OCI-LY7 (cell line): Measurements from ENCODE around the gene ZFP36. TPM values are rescaled to one million over a fixed set of nuclear protein-coding genes. Genes with fewer than 3 reads are reported as not detected.
A peak's percentile ranks its signal among the peaks of the same experiment; 100 is the strongest.

Experiments used
- BruUV-seq: library from RNA; stranded (reverse); fragments of 400-500 nt; replicated peaks from 2 replicates; lab custom pipeline; 2021; lab: Mats Ljungman, UMichigan
- CTCF ChIA-PET: fragments of 300-600 bp; sonication (Branson Sonifier 250); formaldehyde crosslinking; loops from one replicate; lab custom pipeline; 2022; ENCODE audit warnings: antibody characterized with exemption; ENCODE audit not compliant: unreplicated experiment; lab: Charles Lee
- POLR2A ChIA-PET: fragments of 300-600 bp; sonication (Branson Sonifier 250); formaldehyde crosslinking; loops from one replicate; lab custom pipeline; 2022; ENCODE audit warnings: antibody characterized with exemption; lab: Charles Lee
- DNase-seq: peaks from one replicate; pipeline ENCODE4 v3.0.0-alpha.2; 2015; ENCODE audit warnings: low spot score
- H2AFZ ChIP-seq: fragments of 200-600 bp; sonication (generic), shearing (Covaris generic); 2 replicates; pipeline ENCODE4 v1.6.1; 2014; ENCODE audit warnings: mild to moderate bottlenecking, antibody characterized with exemption, low read length, moderate library complexity
- H3K27ac ChIP-seq: fragments of 200-600 bp; sonication (generic); 2 replicates; pipeline ENCODE4 v1.5.1; 2014; ENCODE audit warnings: mixed run types, low read depth, mild to moderate bottlenecking, moderate library complexity, low read length, inconsistent platforms; ENCODE audit not compliant: poor library complexity, severe bottlenecking
- H3K36me3 ChIP-seq: fragments of 200-600 bp; sonication (generic); 2 replicates; pipeline ENCODE4 v1.6.1; 2014; ENCODE audit warnings: mild to moderate bottlenecking, antibody characterized with exemption, low read length, moderate library complexity, mixed read lengths; ENCODE audit not compliant: insufficient read depth
- H3K4me1 ChIP-seq: fragments of 200-600 bp; sonication (generic); 2 replicates; pipeline ENCODE4 v1.5.1; 2014; ENCODE audit warnings: mild to moderate bottlenecking, low read length; ENCODE audit not compliant: insufficient read depth, poor library complexity, severe bottlenecking
- H3K4me2 ChIP-seq: fragments of 200-600 bp; sonication (generic); 2 replicates; pipeline ENCODE4 v1.6.1; 2014; ENCODE audit warnings: mild to moderate bottlenecking, low read length
- H3K4me3 ChIP-seq: fragments of 200-600 bp; sonication (generic); 2 replicates; pipeline ENCODE4 v1.5.1; 2014; ENCODE audit warnings: mild to moderate bottlenecking, low read depth, low read length; ENCODE audit not compliant: poor library complexity, severe bottlenecking
- H3K79me2 ChIP-seq: fragments of 200-600 bp; sonication (generic); 2 replicates; pipeline ENCODE4 v1.6.1; 2016; ENCODE audit warnings: low read depth, mild to moderate bottlenecking, low read length, moderate library complexity, mixed read lengths; ENCODE audit not compliant: insufficient read depth
- H3K9me2 ChIP-seq: fragments of 200-600 bp; sonication (generic); 2 replicates; pipeline ENCODE4 v1.6.1; 2016; ENCODE audit warnings: mild to moderate bottlenecking, low read length, mixed read lengths; ENCODE audit not compliant: insufficient read depth
- H3K9me3 ChIP-seq: fragments of 200-600 bp; sonication (generic); 2 replicates; pipeline ENCODE4 v1.6.1; 2014; ENCODE audit warnings: mild to moderate bottlenecking, mixed run types, low read length, mixed read lengths
- H4K20me1 ChIP-seq: fragments of 200-600 bp; sonication (generic); 2 replicates; pipeline ENCODE4 v1.6.1; 2014; ENCODE audit warnings: mild to moderate bottlenecking, antibody characterized with exemption, low read length, moderate library complexity, mixed read lengths; ENCODE audit not compliant: insufficient read depth
- EZH2phosphoT487 ChIP-seq: fragments of 200-600 bp; sonication (generic); IDR thresholded peaks from 2 replicates; pipeline ENCODE4 v1.6.1; 2018; ENCODE audit warnings: low read depth, borderline replicate concordance, mild to moderate bottlenecking, mixed run types, antibody characterized with exemption, low read length, moderate library complexity, mixed read lengths
- intact Hi-C: fragments of 100-400 bp; cut with micrococcal nuclease; formaldehyde crosslinking; loops from one replicate; pipeline ENCODE4 v1.10.0; 2022; ENCODE audit not compliant: unreplicated experiment
- total RNA-seq, 2 experiments: library from RNA; depleted of rRNA in 1 of 2; stranded (reverse); fragments of >200 nt in 1 of 2; shearing (Covaris generic) in 1 of 2; gene quantifications; 2 replicates each; pipeline ENCODE4 v1.2.3, GENCODE V29; 2014 to 2022
- TF ChIP-seq, protein P1 (sequence below): fragments of 200-600 bp; sonication (generic); conservative IDR thresholded peaks from 2 replicates; pipeline ENCODE4 v1.5.1; 2014; ENCODE audit warnings: mild to moderate bottlenecking, antibody characterized with exemption, low read length, moderate library complexity, mixed read lengths

ZFP36 gene
- total RNA-seq, 2 experiments from 2014 or later = 21.8 to 55.9 TPM

DNA sequence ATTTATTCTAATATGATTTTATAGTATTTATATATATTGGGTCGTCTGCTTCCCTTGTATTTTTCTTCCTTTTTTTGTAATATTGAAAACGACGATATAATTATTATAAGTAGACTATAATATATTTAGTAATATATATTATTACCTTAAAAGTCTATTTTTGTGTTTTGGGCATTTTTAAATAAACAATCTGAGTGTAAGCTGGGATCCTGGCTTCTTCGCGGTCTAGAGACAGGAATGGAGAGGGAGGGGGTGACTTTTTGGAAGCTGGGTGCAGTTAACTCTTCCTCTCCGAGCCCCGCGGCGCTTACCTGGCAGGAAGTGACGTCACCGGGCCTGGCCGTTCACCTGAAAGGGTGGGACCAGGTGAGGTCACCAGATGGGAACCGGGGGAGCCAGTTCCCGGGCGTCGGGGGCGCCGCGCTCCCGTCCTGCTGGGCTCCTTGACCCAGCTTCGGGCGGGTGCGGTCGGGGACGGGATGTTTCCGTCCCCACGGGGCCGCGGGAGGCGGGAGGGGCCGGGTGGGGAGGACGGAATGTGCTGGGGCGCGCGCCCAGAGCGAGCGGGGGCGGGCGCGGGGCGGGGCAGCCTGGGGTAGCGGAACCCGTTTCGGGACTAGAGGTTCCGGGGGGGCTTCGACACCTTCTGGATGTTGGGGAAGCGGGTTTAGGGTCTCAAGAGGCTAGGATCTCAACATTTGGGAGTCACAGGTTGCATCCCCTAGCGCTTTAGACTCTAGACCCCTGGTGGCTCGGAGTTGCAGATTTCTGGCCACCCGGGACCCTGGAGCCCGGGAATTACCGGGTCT lies 2.8 kb downstream of the ZFP36 start:
- ChIA-PET CTCF (no interaction called here), POLR2A (interaction anchor here (3.1 kb wide), 1 partner anchor 11 kb away, joined by 14 read pairs; no protein-coding TSS in a partner anchor)
- H3K4me1 ChIP-seq = peaks cover 48% of the 10 kb centered on the region
- no peaks in the 10 kb centered on the region for H3K9me3 ChIP-seq
- peak overlapping the region; percentile 96 for H3K4me2 ChIP-seq
- TF ChIP-seq EZH2phosphoT487 = no peak
- TF ChIP-seq, protein P1, sequence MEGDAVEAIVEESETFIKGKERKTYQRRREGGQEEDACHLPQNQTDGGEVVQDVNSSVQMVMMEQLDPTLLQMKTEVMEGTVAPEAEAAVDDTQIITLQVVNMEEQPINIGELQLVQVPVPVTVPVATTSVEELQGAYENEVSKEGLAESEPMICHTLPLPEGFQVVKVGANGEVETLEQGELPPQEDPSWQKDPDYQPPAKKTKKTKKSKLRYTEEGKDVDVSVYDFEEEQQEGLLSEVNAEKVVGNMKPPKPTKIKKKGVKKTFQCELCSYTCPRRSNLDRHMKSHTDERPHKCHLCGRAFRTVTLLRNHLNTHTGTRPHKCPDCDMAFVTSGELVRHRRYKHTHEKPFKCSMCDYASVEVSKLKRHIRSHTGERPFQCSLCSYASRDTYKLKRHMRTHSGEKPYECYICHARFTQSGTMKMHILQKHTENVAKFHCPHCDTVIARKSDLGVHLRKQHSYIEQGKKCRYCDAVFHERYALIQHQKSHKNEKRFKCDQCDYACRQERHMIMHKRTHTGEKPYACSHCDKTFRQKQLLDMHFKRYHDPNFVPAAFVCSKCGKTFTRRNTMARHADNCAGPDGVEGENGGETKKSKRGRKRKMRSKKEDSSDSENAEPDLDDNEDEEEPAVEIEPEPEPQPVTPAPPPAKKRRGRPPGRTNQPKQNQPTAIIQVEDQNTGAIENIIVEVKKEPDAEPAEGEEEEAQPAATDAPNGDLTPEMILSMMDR = no peak
- peak; percentile 77 for DNase-seq
- no TSS peak for BruUV-seq
- H2AFZ ChIP-seq = no peak overlapping the region
- H3K36me3 ChIP-seq = peaks cover 19% of the 10 kb centered on the region
- peaks cover 4% of the 10 kb centered on the region for H4K20me1 ChIP-seq
- H3K9me2 ChIP-seq = no peaks in the 10 kb centered on the region
- H3K4me3 ChIP-seq = peak overlapping the region; percentile 96
- peak overlapping the region; percentile 91 for H3K27ac ChIP-seq
- H3K79me2 ChIP-seq = peaks cover 40% of the 10 kb centered on the region
- intact Hi-C loops = loop anchor here (10.0 kb wide), 2 partner anchors 545 to 555 kb away; no protein-coding TSS in a partner anchor

DNA sequence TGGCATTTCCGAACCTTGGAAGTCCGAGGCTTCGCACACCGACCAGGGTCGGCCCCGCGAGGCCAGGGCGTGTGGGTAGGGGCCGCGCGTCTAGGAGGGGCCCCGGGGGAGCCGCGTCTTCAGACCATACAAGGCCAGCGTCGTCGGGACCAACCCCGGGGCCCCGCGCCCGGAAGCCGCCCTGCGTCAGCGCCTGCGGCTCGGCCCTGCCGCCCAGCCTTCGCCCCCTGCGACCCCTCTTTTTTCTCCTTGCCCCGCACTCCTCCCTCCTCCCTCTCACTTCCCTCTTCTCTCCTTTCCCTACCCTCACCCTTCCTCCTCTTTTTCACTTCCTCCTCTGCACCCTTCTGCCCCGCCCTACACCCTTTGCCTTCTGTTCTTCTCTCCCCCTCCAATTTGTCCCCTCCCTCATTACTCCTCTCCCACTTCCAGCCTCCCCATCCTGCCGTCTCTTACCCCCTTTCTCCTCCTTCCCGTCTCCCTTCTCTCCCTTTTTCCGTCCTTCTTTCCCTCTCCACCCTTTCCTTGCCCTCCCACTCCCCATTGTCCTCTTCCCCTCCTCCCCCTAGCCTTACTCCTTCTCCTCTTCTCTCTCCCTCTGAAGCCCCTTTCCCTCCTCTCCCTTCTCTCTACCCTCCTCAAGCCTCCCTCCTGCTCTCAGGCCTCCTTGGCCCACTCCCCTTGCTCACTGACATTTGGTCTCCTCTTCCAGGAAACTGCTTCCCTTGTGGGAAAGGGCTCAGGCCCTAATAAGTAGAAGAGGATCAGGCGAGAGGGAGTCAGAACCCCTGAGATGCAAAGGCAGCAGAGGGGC lies 3.6 kb downstream of the ZFP36 start:
- CTCF ChIA-PET = no interaction called here
- no TSS peak for BruUV-seq
- peaks cover 43% of the 10 kb centered on the region for H3K79me2 ChIP-seq
- H3K9me3 ChIP-seq = no peaks in the 10 kb centered on the region
- H3K4me3 ChIP-seq = peak overlapping the region; percentile 96
- peaks cover 19% of the 10 kb centered on the region for H3K36me3 ChIP-seq
- H3K4me2 ChIP-seq = peak overlapping the region; percentile 96
- peak; percentile 78 for DNase-seq
- POLR2A ChIA-PET = no interaction called here
- H4K20me1 ChIP-seq = peaks cover 4% of the 10 kb centered on the region
- H3K4me1 ChIP-seq = peaks cover 43% of the 10 kb centered on the region
- TF ChIP-seq, protein P1 = no peak
- TF ChIP-seq EZH2phosphoT487 = no peak
- intact Hi-C loops = no loop called here
- H3K9me2 ChIP-seq = no peaks in the 10 kb centered on the region
- H2AFZ ChIP-seq = no peak overlapping the region
- peak overlapping the region; percentile 91 for H3K27ac ChIP-seq
